ENCODE results near the gene MAP3K21.

Gene MAP3K21

DNA sequence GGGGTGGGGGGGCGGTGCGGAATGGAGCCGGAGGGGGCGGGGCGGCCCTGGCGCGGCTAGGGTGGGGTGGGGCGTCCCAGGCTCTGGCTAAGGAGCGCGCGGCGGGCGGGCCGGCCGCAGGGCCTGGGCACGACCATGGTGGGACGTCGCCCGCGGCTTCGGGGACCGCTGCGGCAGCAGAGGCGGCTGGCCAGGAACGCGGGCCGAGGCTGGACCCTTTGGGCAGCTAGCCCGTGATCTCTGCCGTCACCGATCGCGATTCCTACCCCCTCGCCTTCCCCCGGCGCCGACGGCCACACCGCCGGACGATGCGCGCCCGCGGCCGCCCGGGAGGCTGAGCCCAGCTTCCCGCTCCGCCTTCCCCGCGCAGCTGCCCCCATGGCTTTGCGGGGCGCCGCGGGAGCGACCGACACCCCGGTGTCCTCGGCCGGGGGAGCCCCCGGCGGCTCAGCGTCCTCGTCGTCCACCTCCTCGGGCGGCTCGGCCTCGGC, at the start of gene MAP3K21:
TSS of gene MAP3K21 (plus strand) at position 74 of the 491 bp plus-strand sequence. CDS start at position 379, 305 bp downstream.
- DNase-seq, result peak in 2 of 56 donors; percentile 9 to 39

DNA sequence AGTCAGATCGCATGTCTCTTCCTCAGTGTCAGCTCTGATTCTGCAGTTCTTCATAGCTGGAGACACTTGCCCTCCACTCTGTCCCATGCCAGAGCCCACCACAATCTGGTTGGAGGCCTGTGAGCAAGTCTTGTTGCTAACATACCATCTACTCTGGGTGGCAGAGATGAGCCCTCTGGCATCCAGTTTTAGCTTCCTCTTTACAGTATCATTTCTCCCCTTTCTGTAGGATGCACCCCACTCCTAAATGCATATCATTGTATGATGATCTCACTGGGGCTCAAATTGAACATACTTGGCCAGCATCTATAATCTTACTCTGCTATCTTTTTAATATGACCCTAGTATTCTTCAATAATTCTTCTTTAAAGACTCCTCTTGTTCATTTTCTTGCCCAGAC, 48.9 kb upstream of the MAP3K21 start:
- no peak for DNase-seq

DNA sequence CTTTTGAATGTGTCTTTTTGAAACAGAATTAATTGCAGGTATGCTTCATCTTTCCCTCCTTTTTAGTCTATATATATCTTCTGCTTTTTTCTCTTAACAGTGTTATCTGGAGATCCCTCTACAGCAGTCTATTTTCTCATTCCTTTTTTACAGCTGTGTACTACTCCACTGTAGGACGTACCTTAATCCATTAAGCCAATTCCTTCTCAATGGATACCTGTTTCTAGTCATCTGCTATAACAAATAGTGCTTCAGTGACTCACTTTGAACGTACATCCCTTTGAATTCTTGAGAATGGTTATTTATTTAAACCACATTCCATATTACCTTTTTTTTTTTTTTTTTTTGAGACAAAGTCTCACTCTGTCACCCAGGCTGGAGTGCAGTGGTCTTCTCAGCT, 47.6 kb upstream of the MAP3K21 start:
- no peak for DNase-seq

DNA sequence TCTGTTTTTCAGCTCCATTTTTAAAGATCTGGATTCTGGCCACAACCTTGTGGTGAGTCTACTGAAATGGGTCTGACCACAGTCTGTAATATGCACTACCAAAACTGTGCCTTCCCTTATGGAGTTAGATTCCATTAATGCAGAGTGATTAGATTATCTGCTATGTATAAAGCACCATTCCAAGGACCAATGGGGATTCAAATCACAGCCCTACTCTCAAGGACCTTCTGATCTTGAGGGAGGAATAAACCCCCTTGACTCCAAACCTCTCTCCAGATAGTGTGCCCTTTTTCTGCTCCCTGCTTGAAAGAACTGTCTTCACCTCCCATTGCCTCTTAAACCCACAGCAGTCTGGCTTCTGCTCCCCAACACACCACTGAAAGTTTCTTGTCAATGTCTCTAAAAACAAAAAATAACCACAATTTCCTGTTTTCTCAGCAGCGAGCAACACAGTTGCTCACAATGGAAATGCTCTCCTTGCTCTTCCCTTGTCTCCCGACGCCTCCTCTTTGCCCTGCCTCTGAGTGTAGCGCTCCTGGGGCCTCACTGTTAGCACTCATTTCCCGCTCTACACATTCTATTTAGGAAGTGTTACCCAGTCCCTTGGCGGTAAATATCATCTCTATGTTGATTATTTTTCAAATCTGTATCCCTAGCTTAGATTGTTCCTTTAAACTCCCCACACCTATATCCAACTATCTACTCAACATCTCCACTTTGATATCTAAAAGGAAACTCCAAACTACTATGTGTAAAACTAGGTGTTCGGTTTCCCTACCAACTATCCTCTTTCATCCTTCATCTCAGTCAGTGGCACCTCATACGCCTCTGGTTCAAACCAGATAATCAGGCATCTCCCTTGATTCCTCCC, 45.6 kb upstream of the MAP3K21 start:
- DNase-seq, result peak in 1 of 56 donors; percentile 10

DNA sequence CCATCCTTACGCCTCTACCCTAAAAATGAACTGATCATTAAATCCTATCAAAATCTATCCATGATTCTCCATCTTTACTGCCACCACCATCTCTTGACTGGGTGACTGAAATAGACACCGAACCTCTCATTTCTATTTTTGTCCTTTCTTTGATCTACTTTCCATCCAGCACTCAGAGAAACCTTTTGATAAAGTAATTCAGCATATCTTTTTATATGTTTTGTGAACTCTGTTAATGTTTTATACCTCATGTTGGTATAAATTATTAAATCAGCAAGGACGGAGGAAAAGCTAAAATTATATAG, 45.0 kb upstream of the MAP3K21 start:
- no peak for DNase-seq

DNA sequence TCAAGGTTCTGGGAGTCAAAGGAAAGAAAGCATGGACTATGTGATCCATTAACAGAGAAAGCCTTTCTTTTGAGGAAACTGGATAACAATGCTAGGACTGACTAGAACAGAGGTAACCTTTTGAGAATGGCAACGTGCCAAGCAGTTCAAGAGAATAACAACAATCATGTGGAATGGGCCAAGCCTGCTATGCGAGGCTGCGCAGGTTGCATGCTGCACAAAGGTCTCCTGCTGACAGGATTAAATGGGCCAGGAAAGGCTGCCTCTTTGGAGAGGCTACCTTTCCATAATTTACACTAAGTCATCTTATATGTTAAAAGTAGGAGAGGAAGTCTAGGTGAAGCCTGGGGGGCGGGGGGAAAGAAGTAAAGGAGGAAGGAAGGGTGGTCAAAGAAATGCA, 37.8 kb upstream of the MAP3K21 start:
- DNase-seq, result no peak

DNA sequence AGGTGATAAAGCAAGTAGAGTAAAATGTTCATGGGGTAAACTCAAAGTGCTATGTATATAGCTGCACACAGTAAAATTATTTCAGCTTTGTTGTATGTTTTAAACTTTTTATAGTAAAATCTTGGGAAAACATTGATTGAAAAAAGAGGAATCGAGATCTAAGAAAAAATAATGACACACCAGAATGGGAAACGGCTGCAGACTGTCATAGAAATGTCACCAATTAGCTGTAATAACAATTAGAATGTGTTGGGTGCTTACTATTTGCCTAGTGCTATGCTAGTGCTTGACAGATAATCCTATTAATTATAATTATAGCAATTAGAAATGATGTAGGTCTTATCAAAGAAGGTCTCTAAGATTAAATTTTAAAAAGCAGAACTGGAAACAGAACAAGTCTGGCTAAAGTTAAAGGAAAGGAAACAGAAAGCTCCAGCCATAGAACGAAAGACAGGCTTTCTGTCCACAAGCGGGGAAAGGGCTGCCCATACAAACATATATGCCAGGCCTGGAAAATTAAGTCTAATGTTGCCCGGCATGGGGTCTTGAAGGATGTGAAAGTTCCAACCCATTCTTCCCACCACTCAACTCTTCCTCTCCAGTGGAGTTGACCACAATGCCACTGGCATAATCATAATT, 37.0 kb upstream of the MAP3K21 start:
- no peak for DNase-seq

DNA sequence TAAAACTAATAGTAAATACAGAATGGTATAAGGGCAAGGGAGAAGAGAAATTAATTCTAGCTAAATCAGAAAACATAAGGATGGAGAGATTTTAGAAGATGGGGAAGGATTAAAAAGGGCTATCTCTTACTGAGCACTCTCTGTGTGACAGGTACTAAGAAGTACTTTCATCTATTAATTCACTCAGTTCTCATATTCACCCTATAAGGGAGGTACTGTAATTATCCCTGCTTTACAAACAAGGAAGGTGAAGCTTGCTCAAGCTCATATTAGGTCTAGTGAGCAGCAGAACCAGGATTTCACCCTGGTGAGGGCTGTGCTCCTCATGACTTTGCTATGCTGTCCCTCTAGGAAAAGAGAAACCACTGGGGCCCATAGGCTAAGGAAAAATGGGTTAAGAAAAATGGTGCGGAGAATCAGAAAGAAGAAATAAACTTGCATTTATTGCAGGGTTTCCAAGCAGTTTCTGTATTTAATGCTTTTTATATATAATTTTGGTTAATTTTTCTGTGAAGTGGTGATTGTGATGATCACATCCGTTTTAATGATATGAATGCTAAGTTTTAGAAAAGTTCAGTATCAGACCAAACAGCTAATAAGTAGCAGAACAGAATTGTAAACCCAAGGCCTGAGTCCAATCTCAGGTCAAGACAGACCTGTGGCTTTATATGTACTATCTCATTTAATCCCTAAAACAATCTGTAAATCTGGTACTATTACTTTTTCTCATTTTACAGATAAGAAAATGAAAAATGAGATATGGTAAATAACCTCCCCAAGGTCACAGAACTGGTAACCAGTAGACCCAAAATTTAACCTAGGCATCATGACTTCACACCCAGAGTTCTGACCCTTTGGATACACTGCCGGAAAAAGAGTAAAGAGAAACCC, 33.7 kb upstream of the MAP3K21 start:
- DNase-seq, result no peak

DNA sequence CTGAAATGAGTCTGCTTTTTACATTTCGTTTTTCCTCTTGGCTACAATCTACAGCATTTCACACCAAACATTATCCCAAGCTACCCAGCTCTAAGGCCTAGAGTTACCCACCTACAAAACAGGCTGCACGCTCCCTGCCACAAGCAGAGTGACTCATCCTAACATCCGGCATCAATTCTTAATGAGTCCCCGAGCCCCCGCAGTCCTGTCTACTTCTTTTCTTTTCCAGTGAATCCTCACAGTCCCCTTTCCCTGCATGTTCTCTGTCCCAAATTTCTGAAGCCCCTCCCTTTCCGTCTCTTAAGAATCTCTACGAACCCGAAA, 32.6 kb upstream of the MAP3K21 start:
- DNase-seq, result peak in 22 of 56 donors; percentile 6 to 61 (median 39)

DNA sequence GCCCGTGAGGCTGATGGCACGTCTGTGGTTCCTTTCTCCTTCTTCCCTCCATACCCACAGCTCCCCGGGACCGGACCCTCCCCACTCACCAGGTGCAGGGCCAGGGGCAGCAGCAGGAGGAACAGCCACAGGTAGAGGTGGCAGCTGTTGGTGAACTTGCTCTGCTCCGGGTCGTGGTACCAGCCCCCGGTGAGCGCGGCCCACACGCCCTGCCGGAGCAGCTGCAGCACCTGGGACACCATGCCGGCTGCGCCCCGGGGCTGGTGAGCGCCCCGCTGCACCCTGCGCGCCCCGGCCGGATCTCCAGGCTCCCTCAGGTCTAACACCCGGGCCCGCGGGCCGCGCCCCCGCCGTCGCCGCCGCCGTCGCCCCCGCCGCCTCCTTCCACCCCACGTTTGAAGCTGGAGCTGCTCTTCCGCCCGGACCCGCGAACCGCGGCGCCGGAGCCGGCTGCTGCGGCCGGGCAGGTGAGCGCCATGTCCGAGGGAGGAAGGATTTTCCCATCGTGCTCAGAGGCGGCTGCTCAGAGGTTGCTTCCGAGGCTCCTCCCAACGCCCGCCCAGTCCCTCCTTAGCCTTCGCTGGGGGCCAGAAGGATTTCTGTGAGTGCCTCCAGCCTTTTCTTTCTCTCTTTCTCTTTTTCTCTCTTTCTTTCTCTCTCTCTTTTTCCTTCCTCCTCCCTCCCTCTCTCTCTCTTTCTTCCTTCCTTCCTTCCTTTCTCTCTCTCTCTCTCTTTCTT, 32.1 kb upstream of the MAP3K21 start, which contains the start of gene PCNX2:
TSS of gene PCNX2 (minus strand) at position 489 of the 738 bp plus-strand sequence. CDS start at position 242, 247 bp downstream.
- peak in 44 of 56 donors; percentile 3 to 79 (median 38) for DNase-seq

DNA sequence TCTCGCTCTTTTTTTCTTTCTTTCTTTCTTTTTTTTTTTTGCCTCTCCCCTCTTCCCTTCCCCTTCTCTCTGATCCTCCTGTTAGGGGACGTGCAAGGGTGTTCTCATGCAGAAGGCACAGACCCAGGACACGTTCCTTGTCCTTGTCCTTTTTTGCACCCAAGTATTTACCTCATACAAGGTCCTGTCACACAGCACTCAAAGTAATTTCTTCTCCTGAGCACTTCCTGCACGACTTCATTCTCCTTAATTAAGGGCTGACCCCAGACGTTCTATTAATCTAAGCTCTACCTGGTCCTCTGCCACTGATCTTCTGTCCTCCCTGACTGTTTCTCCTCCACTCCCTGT, 31.6 kb upstream of the MAP3K21 start:
- DNase-seq, result no peak

DNA sequence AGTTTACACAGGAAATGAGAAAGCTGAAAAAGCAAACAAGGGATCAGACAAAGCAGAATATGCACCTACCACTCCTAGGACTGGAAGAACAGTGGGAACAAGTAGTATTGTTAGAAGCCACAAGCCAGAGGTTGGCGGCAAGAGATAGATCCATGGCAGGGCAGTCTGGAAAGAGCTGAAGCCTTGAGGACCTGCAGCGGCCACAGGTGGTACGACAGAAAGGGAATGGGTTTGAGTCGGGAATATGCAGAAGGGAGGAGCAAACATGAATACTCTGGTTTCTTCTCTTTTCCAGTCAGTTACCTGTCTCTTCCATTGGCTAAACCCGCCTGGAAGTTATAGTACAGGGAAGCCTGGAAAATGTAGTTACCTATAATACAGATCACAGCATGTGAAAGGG, 28.1 kb upstream of the MAP3K21 start:
- DNase-seq, result no peak

DNA sequence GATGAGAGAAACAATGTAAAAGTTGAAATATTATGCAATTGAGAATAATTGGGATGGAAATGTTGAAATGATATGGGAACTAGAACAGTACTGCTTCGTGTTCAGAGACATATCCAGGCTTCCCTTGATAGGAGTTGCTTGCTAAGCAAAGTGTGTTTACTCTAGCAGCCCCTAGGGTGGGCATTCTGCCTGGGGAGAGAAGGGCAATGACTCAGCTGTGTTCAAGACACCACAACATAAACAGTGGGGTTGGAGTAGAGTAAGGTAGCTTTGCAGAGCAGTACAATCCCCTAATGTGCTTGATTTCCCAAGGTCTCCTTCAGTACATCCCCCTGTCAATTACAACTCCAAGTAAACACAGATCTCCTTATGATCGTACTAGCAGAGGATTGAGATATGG, 27.2 kb upstream of the MAP3K21 start:
- DNase-seq, result no peak

DNA sequence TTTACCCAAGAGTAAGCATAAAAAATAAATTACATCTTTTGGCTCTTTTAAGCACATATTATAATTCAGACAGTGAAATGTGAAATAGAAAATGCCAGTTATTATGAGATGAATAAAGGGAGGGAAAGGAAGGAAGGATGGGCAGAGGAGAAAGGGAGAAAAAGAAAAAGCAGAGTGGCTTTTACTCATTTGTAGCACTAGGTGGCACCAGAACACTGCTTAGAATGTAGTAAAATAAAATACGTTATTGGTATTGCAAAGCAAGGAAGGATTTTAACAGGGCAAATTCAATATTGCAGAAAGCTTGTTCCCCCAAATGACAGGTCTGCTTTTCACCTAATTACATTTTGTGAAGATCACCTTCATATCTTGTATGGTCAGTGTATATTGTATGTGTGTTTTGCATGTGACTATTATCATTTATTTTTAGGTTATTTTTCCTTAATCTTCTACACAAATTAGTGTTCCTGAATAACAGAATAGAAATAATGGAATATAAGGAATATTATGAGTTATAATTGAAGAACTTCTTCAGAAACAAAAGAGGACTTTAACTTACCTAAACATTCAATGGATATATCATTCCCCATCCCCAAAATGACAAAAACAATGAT, 22.9 kb upstream of the MAP3K21 start:
- DNase-seq, result no peak

DNA sequence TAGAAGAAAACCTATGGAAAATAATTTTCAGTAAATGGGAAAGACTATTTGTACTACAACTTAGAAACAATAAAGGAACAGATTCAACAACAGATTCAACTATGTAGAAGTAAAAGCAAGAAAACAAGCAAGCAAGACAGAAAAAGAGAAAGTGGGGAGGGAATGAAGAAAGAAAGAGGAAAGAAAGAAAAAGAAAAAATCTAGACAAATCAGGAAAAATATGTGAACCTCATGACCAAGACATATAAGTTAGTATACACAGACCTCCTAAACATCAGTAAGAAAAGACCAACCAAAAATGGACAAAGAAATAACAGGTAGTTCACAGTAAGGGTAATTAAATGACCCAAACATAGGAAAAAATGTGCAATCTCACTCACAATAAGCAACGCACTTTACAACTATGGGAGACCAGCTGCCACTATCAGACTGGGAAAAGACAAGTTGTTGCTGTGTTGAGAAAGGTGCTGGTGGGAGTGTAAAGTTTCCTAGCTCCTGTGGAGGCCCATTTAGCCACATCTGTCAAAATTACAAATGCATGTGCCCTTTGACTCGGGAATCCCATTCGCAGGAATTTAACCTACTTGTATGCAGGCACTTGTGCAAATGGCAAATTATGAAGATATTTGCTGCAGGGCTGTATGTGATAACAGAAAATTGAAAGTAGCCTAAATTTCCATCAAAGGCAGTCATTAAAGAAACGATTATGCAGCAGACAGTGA, 13.9 kb upstream of the MAP3K21 start:
- no peak for DNase-seq

DNA sequence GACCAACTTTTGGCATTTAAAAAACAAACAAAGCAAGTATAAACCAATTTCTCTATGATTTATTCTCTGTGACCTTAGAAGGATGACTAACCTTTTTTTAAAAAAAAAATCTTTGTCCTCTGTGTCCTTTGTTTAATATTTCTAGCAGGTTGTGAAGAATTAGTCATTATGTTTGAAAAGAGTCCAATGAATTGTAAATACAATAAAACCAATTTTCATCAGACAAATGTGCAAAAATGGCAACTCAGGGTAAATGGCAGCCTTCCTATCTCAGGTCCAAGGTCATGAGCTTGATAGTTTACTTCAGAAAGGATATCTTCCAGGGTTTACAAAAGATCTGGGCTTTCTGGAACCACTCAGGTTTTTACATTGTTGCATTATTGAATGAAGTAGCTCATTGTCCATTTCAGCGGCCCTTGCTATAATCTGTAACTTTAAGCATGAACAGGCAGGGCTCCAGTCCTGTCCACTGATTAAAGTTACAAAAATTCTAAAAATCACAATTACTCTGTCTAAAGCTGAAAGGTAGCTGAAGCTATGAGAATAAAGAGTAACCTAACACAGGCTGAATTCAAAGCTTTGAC, 11.7 kb upstream of the MAP3K21 start:
- no peak for DNase-seq

DNA sequence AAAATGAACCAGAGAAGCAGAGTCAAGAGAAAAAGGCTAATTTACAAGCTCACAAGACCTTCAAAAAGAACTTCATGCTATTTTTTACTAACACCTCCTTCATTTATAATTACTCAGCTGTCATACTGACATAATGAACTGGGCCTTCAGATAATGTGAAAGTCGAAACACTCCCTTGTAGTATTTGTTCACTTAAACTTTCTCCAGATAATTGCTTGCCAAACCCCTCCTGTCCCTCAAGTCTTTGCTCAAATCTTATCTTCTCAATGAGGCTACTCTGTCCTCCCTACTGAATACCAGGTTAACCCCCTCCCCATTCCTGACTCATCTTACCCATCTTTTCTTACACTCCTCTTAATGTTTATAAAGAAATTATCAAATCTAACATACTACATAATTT, 11.1 kb upstream of the MAP3K21 start:
- DNase-seq, result no peak

DNA sequence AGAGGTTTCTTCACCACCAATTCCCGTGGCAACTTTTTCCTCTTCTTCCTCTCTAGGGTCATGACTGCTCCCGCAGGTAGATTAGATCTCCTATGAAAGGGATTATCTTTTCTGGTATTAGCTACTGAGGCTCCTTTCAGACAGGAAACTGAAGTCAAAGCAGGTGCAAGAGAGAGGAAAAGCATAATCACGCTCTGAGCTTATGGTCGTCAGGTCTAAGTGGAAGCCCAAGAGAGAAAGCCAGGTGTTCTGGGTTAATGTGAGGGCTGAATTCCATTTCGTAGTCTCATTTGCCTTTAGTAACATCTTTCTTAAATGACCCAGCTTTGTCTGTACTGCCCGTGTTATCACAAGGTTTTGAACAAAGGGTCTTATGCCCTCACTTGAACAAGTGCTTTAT, 8.3 kb upstream of the MAP3K21 start:
- no peak for DNase-seq

DNA sequence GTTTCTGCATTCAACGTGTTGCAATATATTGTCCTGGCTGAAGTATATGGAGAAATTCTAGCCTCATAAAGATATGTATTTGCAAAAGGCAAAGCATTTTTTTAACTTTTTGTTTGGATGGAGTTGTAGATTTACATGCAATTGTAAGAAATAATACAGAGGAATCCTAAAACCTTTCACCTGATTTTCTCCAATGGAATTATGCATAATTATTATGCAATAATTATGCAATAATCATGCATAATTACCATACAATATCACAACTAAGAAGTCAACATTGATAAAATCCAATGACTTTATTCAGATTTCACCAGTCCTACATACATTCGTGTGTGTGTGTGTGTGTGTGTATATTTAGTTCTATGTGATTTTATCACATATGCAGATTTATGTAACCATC, 7.5 kb upstream of the MAP3K21 start:
- DNase-seq, result no peak

DNA sequence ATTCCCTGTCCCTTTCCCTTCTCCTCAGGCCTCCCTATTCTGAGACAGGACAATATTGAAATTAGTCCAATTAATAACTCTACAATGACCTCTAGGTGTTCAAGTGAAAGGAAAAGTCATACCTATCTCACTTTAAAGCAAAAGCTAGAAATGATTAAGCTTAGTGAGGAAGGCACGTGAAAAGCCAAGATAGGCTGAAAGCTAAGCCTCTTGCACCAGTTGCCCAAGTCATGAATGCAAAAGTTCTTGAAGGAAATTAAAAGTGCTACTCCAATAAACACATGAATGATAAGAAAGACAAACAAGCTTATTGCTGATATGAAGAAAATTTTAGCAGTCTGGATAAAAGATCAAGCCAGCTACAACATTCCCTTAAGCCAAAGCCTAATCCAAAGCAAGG, 3.8 kb upstream of the MAP3K21 start:
- no peak for DNase-seq
